Activated B cell treated with CpG ODN at 0.5 μM for 24 hours (primary cell): ENCODE measurements around the gene CAPZA1. TPM values are rescaled to one million over a fixed set of nuclear protein-coding genes. Genes with fewer than 3 reads are reported as not detected.
A peak's percentile ranks its signal among the peaks of the same experiment; 100 is the strongest.

Source experiments
- ATAC-seq: fragments of 200-7000 bp; cut with Tn5 transposase; one replicate; pipeline ENCODE4 v1.10.0; 2021; ENCODE audit warnings: low read depth, mild to moderate bottlenecking, moderate library complexity
- CTCF ChIA-PET: fragments of 350-600 bp; sonication (Branson Sonifier 250); formaldehyde crosslinking; loops from one replicate; lab custom pipeline; 2021; ENCODE audit warnings: antibody characterized with exemption; lab: Charles Lee
- POLR2A ChIA-PET: fragments of 350-600 bp; sonication (Branson Sonifier 250); formaldehyde crosslinking; loops from one replicate; lab custom pipeline; 2021; ENCODE audit warnings: antibody characterized with exemption; lab: Charles Lee
- DNase-seq: peaks from one replicate; pipeline ENCODE4 v3.0.0; 2022
- H3K27ac Mint-ChIP-seq: one replicate; pipeline ENCODE4 v1.8.0; 2020; ENCODE audit warnings: mixed read lengths
- H3K27me3 Mint-ChIP-seq: one replicate; pipeline ENCODE4 v1.8.0; 2021; ENCODE audit warnings: mixed read lengths
- H3K36me3 Mint-ChIP-seq: one replicate; pipeline ENCODE4 v1.8.0; 2021; ENCODE audit warnings: low read depth, mixed read lengths
- H3K4me1 Mint-ChIP-seq: one replicate; pipeline ENCODE4 v1.8.0; 2021; ENCODE audit warnings: mixed read lengths
- H3K4me3 Mint-ChIP-seq: one replicate; pipeline ENCODE4 v1.8.0; 2020; ENCODE audit warnings: mild to moderate bottlenecking, mixed read lengths
- H3K9me3 Mint-ChIP-seq: one replicate; pipeline ENCODE4 v1.8.0; 2020; ENCODE audit warnings: mixed read lengths
- CTCF ChIP-seq: fragments of 200-600 bp; IDR thresholded peaks from one replicate; pipeline ENCODE4 v1.8.0; 2022; ENCODE audit warnings: antibody characterized with exemption, mild to moderate bottlenecking
- intact Hi-C: fragments of 100-400 bp; cut with micrococcal nuclease; formaldehyde crosslinking; loops from one replicate; pipeline ENCODE4 v1.15.1; 2024
- total RNA-seq: library from RNA; stranded (reverse); gene quantifications from 2 replicates; pipeline ENCODE4 v1.2.3, GENCODE V29; 2022

The CAPZA1 gene
- total RNA-seq, 1 donor from 2014 or later: 227 TPM

GRCh38 chr1:112707221-112708001, 87.8 kb downstream of the CAPZA1 start:
- POLR2A ChIA-PET: interaction anchor here (0.6 to 2.4 kb wide), 7 partner anchors 33 to 317 kb away, joined by 3 to 11 read pairs (median 3); partner anchors contain the start of genes CAPZA1, MOV10 and ST7L
- no peak overlapping the region for H3K27ac Mint-ChIP-seq

DNA sequence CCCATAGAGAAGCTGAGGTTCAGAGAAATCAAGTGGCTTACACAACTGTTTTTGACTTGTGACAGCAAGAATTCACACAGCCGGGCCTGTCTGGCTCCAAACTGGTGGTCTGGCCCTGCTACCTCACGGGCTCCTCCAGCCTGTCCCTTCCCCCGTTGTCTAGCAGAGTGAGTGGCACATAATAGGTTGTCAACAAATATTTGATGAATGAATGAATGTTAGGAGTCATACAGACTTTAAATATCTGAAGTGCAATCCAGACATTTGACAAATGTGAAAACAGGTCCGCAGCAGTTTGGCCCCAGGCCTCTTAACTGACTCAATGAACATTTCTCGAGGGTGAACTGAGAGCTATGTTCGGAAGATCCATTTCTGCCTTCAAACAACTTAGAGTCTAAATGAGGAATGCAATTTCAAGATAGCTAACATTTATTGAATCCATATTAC, 88.4 kb downstream of the CAPZA1 start:
- intact Hi-C loops: loop anchor here (10.0 kb wide), 1 partner anchor 53 kb away; no protein-coding TSS in a partner anchor
- DNase-seq (no peak), ATAC-seq (no peak)
- peaks cover 38% of the 10 kb centered on the region for H3K4me1 Mint-ChIP-seq
- POLR2A ChIA-PET: interaction anchor here (0.6 to 2.4 kb wide), 5 partner anchors 66 to 317 kb away, joined by 3 to 11 read pairs (median 3); partner anchors contain the start of genes CAPZA1 and ST7L
- CTCF ChIA-PET: interaction anchor here (1.0 to 6.5 kb wide), 11 partner anchors 9 to 350 kb away, joined by 3 to 50 read pairs (median 5); partner anchors contain the start of genes MOV10 and ST7L
- no peak overlapping the region for H3K27ac Mint-ChIP-seq
- no peaks in the 10 kb centered on the region for H3K9me3 Mint-ChIP-seq
- H3K36me3 Mint-ChIP-seq: no peaks in the 10 kb centered on the region
- TF ChIP-seq CTCF: no peak
- H3K27me3 Mint-ChIP-seq: no peaks in the 10 kb centered on the region
- H3K4me3 Mint-ChIP-seq: peak overlapping the region; percentile 82

More at GRCh38 chr1:112707221-112708001, 87.8 kb downstream of the CAPZA1 start:
- H3K36me3 Mint-ChIP-seq: no peaks in the 10 kb centered on the region
- peak; percentile 74 for DNase-seq
- no peaks in the 10 kb centered on the region for H3K9me3 Mint-ChIP-seq
- no peaks in the 10 kb centered on the region for H3K27me3 Mint-ChIP-seq
- ATAC-seq: peak; percentile 75
- intact Hi-C loops: loop anchor here (1.0 to 10.0 kb wide), 7 partner anchors 8 to 317 kb away; partner anchors contain the start of genes CAPZA1, MOV10, PPM1J and ST7L
- CTCF ChIA-PET: interaction anchor here (1.0 to 6.5 kb wide), 12 partner anchors 9 to 349 kb away, joined by 3 to 50 read pairs (median 4); partner anchors contain the start of genes MOV10 and ST7L
- peak overlapping the region; percentile 82 for H3K4me3 Mint-ChIP-seq
- H3K4me1 Mint-ChIP-seq: peaks cover 44% of the 10 kb centered on the region
- no peak for TF ChIP-seq CTCF

GRCh38 chr1:112708489-112708888, 88.9 kb downstream of the CAPZA1 start:
- no peak for TF ChIP-seq CTCF
- Mint-ChIP-seq H3K9me3 (no peaks in the 10 kb centered on the region), H3K4me1 (peaks cover 37% of the 10 kb centered on the region), H3K4me3 (no peak overlapping the region), H3K36me3 (no peaks in the 10 kb centered on the region), H3K27ac (no peak overlapping the region), H3K27me3 (no peaks in the 10 kb centered on the region)
- ATAC-seq (no peak), DNase-seq (no peak)
- ChIA-PET POLR2A (interaction anchor here (0.6 to 2.4 kb wide), 4 partner anchors 9 to 317 kb away, joined by 3 to 11 read pairs (median 5); partner anchors contain the start of genes CAPZA1 and ST7L), CTCF (interaction anchor here (1.0 to 6.5 kb wide), 11 partner anchors 8 to 350 kb away, joined by 3 to 50 read pairs (median 5); partner anchors contain the start of genes MOV10 and ST7L)
- intact Hi-C loops: loop anchor here (10.0 kb wide), 1 partner anchor 54 kb away; no protein-coding TSS in a partner anchor

DNA sequence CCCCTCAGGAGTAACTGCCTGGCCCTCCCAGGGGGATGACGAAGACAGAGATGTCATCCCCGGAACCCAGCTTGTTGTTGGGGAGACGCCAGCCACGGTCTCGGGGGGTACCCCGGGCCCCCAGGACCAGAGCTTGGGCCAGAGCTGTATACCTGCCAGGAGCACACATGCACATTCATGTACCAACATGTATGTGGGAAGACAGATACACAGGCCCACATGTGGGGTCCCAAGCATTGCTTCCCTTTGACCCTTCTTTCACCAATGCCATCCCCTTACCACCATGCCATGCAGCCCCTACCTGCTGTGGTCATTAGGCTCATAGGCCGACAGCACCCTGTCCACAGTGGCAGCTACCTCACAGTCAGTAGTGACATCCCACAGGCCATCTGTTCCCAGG, 90.5 kb downstream of the CAPZA1 start:
- ATAC-seq: no peak
- Mint-ChIP-seq H3K27me3 (no peaks in the 10 kb centered on the region), H3K36me3 (no peaks in the 10 kb centered on the region), H3K4me1 (peaks cover 35% of the 10 kb centered on the region), H3K27ac (no peak overlapping the region), H3K4me3 (no peak overlapping the region), H3K9me3 (no peaks in the 10 kb centered on the region)
- DNase-seq: no peak
- ChIA-PET POLR2A (interaction anchor here (1.4 to 2.4 kb wide), 2 partner anchors 36 to 319 kb away, joined by 4 to 11 read pairs; partner anchors contain the start of gene MOV10), CTCF (interaction anchor here (3.7 to 6.5 kb wide), 3 partner anchors 36 to 319 kb away, joined by 18 to 50 read pairs (median 48); partner anchors contain the start of gene MOV10)
- TF ChIP-seq CTCF: no peak
- intact Hi-C loops: loop anchor here (10.0 kb wide), 1 partner anchor 1215 kb away; the partner anchor contains the start of gene HIPK1
